ENCODE results near the gene MORC3. TPM values are rescaled to one million over a fixed set of nuclear protein-coding genes. Genes with fewer than 3 reads are reported as not detected.

The MORC3 gene
- total RNA-seq, 1 donor from 2014 or later = 29.2 TPM

GRCh38 chr21:36321325-36322082 is 1.5 kb downstream of the MORC3 start:
- H3K27ac ChIP-seq (ENCODE audit: low read depth, low read length) = peak overlapping the region; percentile 86
- H3K4me1 ChIP-seq (ENCODE audit: insufficient read depth, low read length) = peaks cover 23% of the 10 kb centered on the region
- no peak overlapping the region for H2AFZ ChIP-seq (ENCODE audit: low read depth, low read length)
- no peaks in the 10 kb centered on the region for H3K9me3 Mint-ChIP-seq (ENCODE audit: unreplicated experiment)
- peak overlapping the region; percentile 83 for H3K4me3 ChIP-seq (ENCODE audit: insufficient read depth, low read depth, low read length)
- TF ChIP-seq EZH2 (IDR thresholded peaks at IDR 0.05; ENCODE audit: insufficient read depth, low read length) (no peak), CTCF (IDR thresholded peaks at IDR 0.05; ENCODE audit: insufficient read depth, low read depth, low read length) (no peak)
- DNase-seq (ENCODE audit: low read depth) (peak; percentile 10), FAIRE-seq (no peak)
- H3K4me2 ChIP-seq (ENCODE audit: low read length) = peak overlapping the region; percentile 90
- H3K4me3 Mint-ChIP-seq (ENCODE audit: unreplicated experiment) = peak overlapping the region; percentile 97
- H3K4me1 Mint-ChIP-seq (ENCODE audit: low read depth, unreplicated experiment) = peaks cover 12% of the 10 kb centered on the region
- H4K20me1 ChIP-seq (ENCODE audit: insufficient read depth, low read length) = peaks cover 53% of the 10 kb centered on the region
- H3K79me2 ChIP-seq (ENCODE audit: insufficient read depth, low read length) = peaks cover 62% of the 10 kb centered on the region
- no peaks in the 10 kb centered on the region for H3K9me3 ChIP-seq (ENCODE audit: insufficient read depth, low read depth, low read length)
- H3K9ac ChIP-seq (ENCODE audit: low read length) = peak overlapping the region; percentile 92
- H3K36me3 Mint-ChIP-seq (ENCODE audit: low read depth, unreplicated experiment) = peaks cover 2% of the 10 kb centered on the region
- H3K27me3 ChIP-seq (ENCODE audit: insufficient read depth, low read length) = no peaks in the 10 kb centered on the region
- H3K27ac Mint-ChIP-seq (ENCODE audit: unreplicated experiment) = peak overlapping the region; percentile 76
- no peaks in the 10 kb centered on the region for H3K36me3 ChIP-seq (ENCODE audit: insufficient read depth, low read length)
- no peaks in the 10 kb centered on the region for H3K27me3 Mint-ChIP-seq (ENCODE audit: low read depth, unreplicated experiment)

DNA sequence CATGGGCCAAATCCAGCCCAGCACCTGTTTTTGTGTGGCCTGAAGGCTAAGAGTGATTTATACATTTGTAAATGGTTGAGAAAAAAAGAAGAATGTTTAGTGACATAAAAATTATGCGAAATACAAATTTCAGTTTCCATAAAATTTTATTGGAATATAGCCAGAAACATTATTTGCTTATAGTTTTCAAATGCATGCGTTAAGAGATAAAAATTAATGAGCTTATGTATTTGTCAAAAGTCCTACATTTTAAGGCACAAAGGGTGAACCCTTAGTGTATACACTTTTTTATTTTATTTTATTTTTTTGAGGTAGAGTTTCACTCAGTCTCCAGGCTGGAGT is 2.1 kb downstream of the MORC3 start:
- peak overlapping the region; percentile 90 for H3K4me2 ChIP-seq (ENCODE audit: low read length)
- peaks cover 12% of the 10 kb centered on the region for H3K4me1 Mint-ChIP-seq (ENCODE audit: low read depth, unreplicated experiment)
- peak overlapping the region; percentile 97 for H3K4me3 Mint-ChIP-seq (ENCODE audit: unreplicated experiment)
- H3K4me1 ChIP-seq (ENCODE audit: insufficient read depth, low read length) = peaks cover 23% of the 10 kb centered on the region
- DNase-seq (ENCODE audit: low read depth) (no peak), FAIRE-seq (no peak)
- H3K27me3 ChIP-seq (ENCODE audit: insufficient read depth, low read length) = no peaks in the 10 kb centered on the region
- no peaks in the 10 kb centered on the region for H3K36me3 ChIP-seq (ENCODE audit: insufficient read depth, low read length)
- H2AFZ ChIP-seq (ENCODE audit: low read depth, low read length) = no peak overlapping the region
- no peaks in the 10 kb centered on the region for H3K9me3 Mint-ChIP-seq (ENCODE audit: unreplicated experiment)
- peaks cover 2% of the 10 kb centered on the region for H3K36me3 Mint-ChIP-seq (ENCODE audit: low read depth, unreplicated experiment)
- peak overlapping the region; percentile 86 for H3K27ac ChIP-seq (ENCODE audit: low read depth, low read length)
- peaks cover 67% of the 10 kb centered on the region for H3K79me2 ChIP-seq (ENCODE audit: insufficient read depth, low read length)
- no peak for TF ChIP-seq CTCF (IDR thresholded peaks at IDR 0.05; ENCODE audit: insufficient read depth, low read depth, low read length)
- no peak for TF ChIP-seq EZH2 (IDR thresholded peaks at IDR 0.05; ENCODE audit: insufficient read depth, low read length)
- H3K27me3 Mint-ChIP-seq (ENCODE audit: low read depth, unreplicated experiment) = no peaks in the 10 kb centered on the region
- peaks cover 57% of the 10 kb centered on the region for H4K20me1 ChIP-seq (ENCODE audit: insufficient read depth, low read length)
- H3K9ac ChIP-seq (ENCODE audit: low read length) = peak overlapping the region; percentile 92
- peak overlapping the region; percentile 76 for H3K27ac Mint-ChIP-seq (ENCODE audit: unreplicated experiment)
- peak overlapping the region; percentile 83 for H3K4me3 ChIP-seq (ENCODE audit: insufficient read depth, low read depth, low read length)
- H3K9me3 ChIP-seq (ENCODE audit: insufficient read depth, low read depth, low read length) = no peaks in the 10 kb centered on the region

DNA sequence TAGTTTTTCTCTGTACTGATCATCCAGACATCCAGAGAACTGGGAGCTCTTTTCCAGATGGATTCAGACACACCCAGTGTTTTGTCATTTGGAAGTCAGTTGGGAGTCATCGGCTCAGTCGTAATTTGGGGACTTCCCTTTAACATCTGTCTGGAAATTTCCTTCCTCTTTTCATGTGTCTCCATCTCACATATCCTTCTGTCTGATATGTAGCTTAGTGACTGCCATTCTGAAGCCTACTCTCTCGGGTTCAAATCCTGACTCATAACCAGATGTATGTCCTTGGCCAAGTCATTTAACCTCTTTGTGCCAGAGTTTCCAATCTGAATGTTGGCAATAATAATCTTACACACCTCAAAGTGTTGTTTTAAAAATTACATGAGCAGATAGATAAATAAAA is 3.0 kb downstream of the MORC3 start:
- Histone ChIP-seq H3K9me3 (ENCODE audit: insufficient read depth, low read depth, low read length) (no peaks in the 10 kb centered on the region), H3K9ac (ENCODE audit: low read length) (no peak overlapping the region), H2AFZ (ENCODE audit: low read depth, low read length) (no peak overlapping the region), H3K27ac (ENCODE audit: low read depth, low read length) (no peak overlapping the region), H3K27me3 (ENCODE audit: insufficient read depth, low read length) (no peaks in the 10 kb centered on the region), H3K79me2 (ENCODE audit: insufficient read depth, low read length) (peaks cover 77% of the 10 kb centered on the region), H3K4me3 (ENCODE audit: insufficient read depth, low read depth, low read length) (no peak overlapping the region), H3K36me3 (ENCODE audit: insufficient read depth, low read length) (no peaks in the 10 kb centered on the region), H3K4me1 (ENCODE audit: insufficient read depth, low read length) (peaks cover 23% of the 10 kb centered on the region), H3K4me2 (ENCODE audit: low read length) (no peak overlapping the region), H4K20me1 (ENCODE audit: insufficient read depth, low read length) (peaks cover 67% of the 10 kb centered on the region)
- Mint-ChIP-seq H3K4me3 (ENCODE audit: unreplicated experiment) (peak overlapping the region; percentile 78), H3K27me3 (ENCODE audit: low read depth, unreplicated experiment) (no peaks in the 10 kb centered on the region), H3K27ac (ENCODE audit: unreplicated experiment) (peak overlapping the region; percentile 31), H3K9me3 (ENCODE audit: unreplicated experiment) (no peaks in the 10 kb centered on the region), H3K36me3 (ENCODE audit: low read depth, unreplicated experiment) (peaks cover 2% of the 10 kb centered on the region), H3K4me1 (ENCODE audit: low read depth, unreplicated experiment) (peaks cover 12% of the 10 kb centered on the region)
- TF ChIP-seq CTCF (IDR thresholded peaks at IDR 0.05; ENCODE audit: insufficient read depth, low read depth, low read length) (no peak), EZH2 (IDR thresholded peaks at IDR 0.05; ENCODE audit: insufficient read depth, low read length) (no peak)
- FAIRE-seq (peak; percentile 43), DNase-seq (ENCODE audit: low read depth) (no peak)

Data from astrocyte (in vitro differentiated cells and primary cell).